Pancreas (tissue), 10 donors: ENCODE measurements around the gene TMEM198. TPM values are rescaled to one million over a fixed set of nuclear protein-coding genes. Genes with fewer than 3 reads are reported as not detected.

Experiments
- ATAC-seq, 4 donors: fragments of 200-7000 bp; cut with Tn5 transposase; one replicate each; pipeline versions ENCODE4 v1.8.0 to v1.9.1; 2020; ENCODE audit warnings: mild to moderate bottlenecking in 4 of 4, moderate library complexity in 4 of 4
- DNase-seq, 6 donors: peaks; one replicate each; pipeline ENCODE4 v3.0.0-alpha.2; 2020
- FAIRE-seq: peaks from 2 replicates; lab custom pipeline; 2012; peaks lifted over from hg19 to GRCh38; lab: Jason Lieb, UNC
- H3K27ac ChIP-seq, 4 donors: fragments of 200-600 bp; sonication (generic); 1 replicate in 3 of 4; 2 replicates in 1 of 4; pipeline versions ENCODE4 v1.5.0 to v1.8.0; 2020
- H3K27me3 ChIP-seq, 4 donors: fragments of 200-600 bp; one replicate each; pipeline ENCODE4 v1.8.0; 2021
- H3K36me3 ChIP-seq, 3 donors: fragments of 200-600 bp; sonication (generic) in 1 of 3; one replicate each; pipeline versions ENCODE4 v1.5.0 to v1.8.0; 2020 to 2021
- H3K4me1 ChIP-seq, 3 donors: fragments of 200-600 bp; one replicate each; pipeline ENCODE4 v1.8.0; 2021
- H3K4me3 ChIP-seq, 4 donors: fragments of 200-600 bp; sonication (generic) in 2 of 4; one replicate each; pipeline versions ENCODE4 v1.5.0 to v1.8.0; 2020 to 2021
- H3K9me3 ChIP-seq, 4 donors: fragments of 200-600 bp; one replicate each; pipeline ENCODE4 v1.8.0; 2021
- CTCF ChIP-seq, 4 donors: fragments of 200-600 bp; sonication (generic) in 3 of 4; IDR thresholded peaks; one replicate each; pipeline versions ENCODE4 v1.5.0 to v1.8.0; 2021; ENCODE audit warnings: antibody characterized with exemption in 4 of 4
- WGBS, 2 donors: extraction: QIAGEN DNeasy Blood & Tissue Kit; methylation state at CpG; one replicate each; pipeline ENCODE4 v1.1.7; 2013; 5-methylcytosine and 5-hydroxymethylcytosine counted together
- intact Hi-C, 3 donors: fragments of 100-400 bp; cut with DNase I; formaldehyde crosslinking; loops; one replicate each; pipeline versions ENCODE4 v1.11.1 to v1.14.2; 2022
- polyA plus RNA-seq, 2 donors: library from polyadenylated mRNA; stranded (reverse); fragments of 200-250 nt; gene quantifications; one replicate each; pipeline ENCODE4 v1.2.3, GENCODE V29; 2013
- total RNA-seq, 6 donors: library from RNA; stranded (reverse); fragmentation: NEBNext Ultra II Directional in 4 of 6; extraction: Animal tissue kit (Norgen Biotek cat#: 25700) in 4 of 6; gene quantifications; one replicate each; pipeline versions ENCODE4 v1.2.1 to v1.2.4, GENCODE V29; 2021 to 2023
- donor health status: healthy with polysubstance abuse.
- donor health status: DM: no; HTN: no; CAD: no; lungs with moderate emphysema.
- donor health status: DM: no; HTN: no; CAD: no.
- donor health status: control.
- donor health status: control.
- donor health status: Bipolar disorder and iron deficiency.
- donor health status: DM: yes; HTN: yes; CAD: no.
- donor health status: DM: no; HTN: no; CAD: no.
- donor health status: DM: no; HTN: no; CAD: no.
- donor health status: DM: yes; HTN: yes; CAD: no.

The TMEM198 gene
- total and polyA plus RNA-seq, 8 donors, result 2.6 to 13.3 (median 5.9) TPM

GRCh38 chr2:219506153-219506801 is 37.6 kb upstream of the TMEM198 start:
- peaks cover 0 to 4% (median 0%) of the 10 kb centered on the region in 3 donors for H3K4me1 ChIP-seq
- ATAC-seq (no peak), FAIRE-seq (no peak), DNase-seq (peak in 2 of 6 donors; percentile 52 to 58)
- no peak overlapping the region for H3K4me3 ChIP-seq
- H3K27me3 ChIP-seq, result no peaks in the 10 kb centered on the region
- intact Hi-C loops, result no loop called here
- H3K9me3 ChIP-seq, result no peaks in the 10 kb centered on the region
- no peak overlapping the region for H3K27ac ChIP-seq
- no peak for TF ChIP-seq CTCF (IDR thresholded peaks at IDR 0.05)
- WGBS, 2 donors, result 84 to 85% methylated on average over 23 of the region's 23 CpGs
- H3K36me3 ChIP-seq, result peaks cover 0 to 23% (median 0%) of the 10 kb centered on the region in 3 donors

- Histone ChIP-seq H3K27me3 (no peaks in the 10 kb centered on the region), H3K36me3 (peaks cover 0 to 23% (median 0%) of the 10 kb centered on the region in 3 donors), H3K4me1 (peaks cover 0 to 4% (median 0%) of the 10 kb centered on the region in 3 donors), H3K4me3 (no peak overlapping the region), H3K27ac (no peak overlapping the region), H3K9me3 (no peaks in the 10 kb centered on the region)
- WGBS, 2 donors, result 83 to 90% methylated on average over 17 of the region's 17 CpGs
- no peak for FAIRE-seq
- no peak for TF ChIP-seq CTCF (IDR thresholded peaks at IDR 0.05)
- peak in 1 of 6 donors; percentile 60 for DNase-seq
- no peak for ATAC-seq
- intact Hi-C loops, result no loop called here
These were observed 36.9 kb upstream of the TMEM198 start for GRCh38 chr2:219506802-219507526.

GRCh38 chr2:219507581-219508443 is 36.0 kb upstream of the TMEM198 start:
- Histone ChIP-seq H3K27me3 (no peaks in the 10 kb centered on the region), H3K4me3 (no peak overlapping the region), H3K36me3 (peaks cover 0 to 23% (median 0%) of the 10 kb centered on the region in 3 donors), H3K4me1 (peaks cover 0 to 4% (median 0%) of the 10 kb centered on the region in 3 donors), H3K27ac (no peak overlapping the region), H3K9me3 (no peaks in the 10 kb centered on the region)
- intact Hi-C loops, result no loop called here
- no peak for ATAC-seq
- TF ChIP-seq CTCF (IDR thresholded peaks at IDR 0.05), result no peak
- DNase-seq, result peak in 1 of 6 donors; percentile 47
- FAIRE-seq, result no peak
- 43 to 48% methylated on average over 8 of the region's 8 CpGs for WGBS, 2 donors

DNA sequence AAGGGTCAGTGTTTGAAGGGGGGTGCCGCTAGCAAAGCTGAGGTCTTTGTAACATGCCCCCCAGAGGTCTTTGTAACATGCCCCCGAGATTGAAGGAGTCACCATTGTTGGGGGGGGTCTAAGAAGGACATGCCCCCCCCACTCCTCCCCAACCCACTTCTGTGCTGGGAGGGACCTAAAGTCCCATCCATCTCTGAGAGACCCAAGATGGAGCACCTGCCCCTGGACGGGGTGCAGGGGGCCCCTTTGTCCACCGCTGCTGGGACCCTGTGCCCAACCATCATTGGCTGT is 35.4 kb upstream of the TMEM198 start:
- Histone ChIP-seq H3K36me3 (peaks cover 0 to 23% (median 0%) of the 10 kb centered on the region in 3 donors), H3K4me3 (no peak overlapping the region), H3K9me3 (no peaks in the 10 kb centered on the region), H3K27ac (no peak overlapping the region), H3K4me1 (peaks cover 0 to 4% (median 0%) of the 10 kb centered on the region in 3 donors), H3K27me3 (no peaks in the 10 kb centered on the region)
- no peak for TF ChIP-seq CTCF (IDR thresholded peaks at IDR 0.05)
- FAIRE-seq (no peak), DNase-seq (peak in 2 of 6 donors; percentile 28 to 64), ATAC-seq (no peak)
- 71 to 77% methylated on average over 4 of the region's 4 CpGs for WGBS, 2 donors
- intact Hi-C loops, result no loop called here
